Measurements from ENCODE around the gene BTBD2.

The BTBD2 gene

GRCh38 chr19:1981253-1981652, 34.3 kb downstream of the BTBD2 start:
- no peak for DNase-seq

GRCh38 chr19:1980809-1981181, 34.7 kb downstream of the BTBD2 start:
- no peak for DNase-seq

- no peak for DNase-seq
These were observed 35.3 kb downstream of the BTBD2 start for GRCh38 chr19:1980091-1980808.

- no peak for DNase-seq
These were observed 35.9 kb downstream of the BTBD2 start for GRCh38 chr19:1979642-1980041.

- DNase-seq = no peak
These were observed 36.5 kb downstream of the BTBD2 start for GRCh38 chr19:1979017-1979416.

GRCh38 chr19:1978346-1978894, 37.1 kb downstream of the BTBD2 start:
- DNase-seq = no peak

- no peak for DNase-seq
These were observed 38.4 kb downstream of the BTBD2 start for GRCh38 chr19:1977120-1977519.

- DNase-seq = no peak
These were observed 40.4 kb downstream of the BTBD2 start for GRCh38 chr19:1975162-1975480.

GRCh38 chr19:1974381-1975161, 40.9 kb downstream of the BTBD2 start:
- no peak for DNase-seq

GRCh38 chr19:1970806-1971502, 44.6 kb downstream of the BTBD2 start:
- no peak for DNase-seq

GRCh38 chr19:1970003-1970805, 45.3 kb downstream of the BTBD2 start:
- DNase-seq = no peak

GRCh38 chr19:1969176-1970002, 46.1 kb downstream of the BTBD2 start:
- no peak for DNase-seq

GRCh38 chr19:1968279-1969175, 47.0 kb downstream of the BTBD2 start:
- no peak for DNase-seq

GRCh38 chr19:1967087-1967608, 48.4 kb downstream of the BTBD2 start:
- no peak for DNase-seq

GRCh38 chr19:1962674-1963073, 52.8 kb downstream of the BTBD2 start:
- no peak for DNase-seq

GRCh38 chr19:1961000-1961883, 54.3 kb downstream of the BTBD2 start:
- DNase-seq = no peak

- DNase-seq = no peak
These were observed 55.5 kb downstream of the BTBD2 start for GRCh38 chr19:1959928-1960589.

GRCh38 chr19:1957562-1958248, 57.8 kb downstream of the BTBD2 start:
- DNase-seq = no peak

All from right forelimb (tissue), 1 donor.